D721Med (cell line): ENCODE results near the gene GPC6.

Source experiments
- DNase-seq: peaks from one replicate; pipeline ENCODE4 v3.0.0; 2011; ENCODE audit warnings: low spot score; ENCODE audit not compliant: insufficient read length
- FAIRE-seq: peaks from 2 replicates; lab custom pipeline; 2011; peaks lifted over from hg19 to GRCh38; lab: Jason Lieb, UNC
- TF ChIP-seq, protein P1 (sequence below): IDR thresholded peaks from 2 replicates; pipeline ENCODE4 v1.5.1; 2012; ENCODE audit warnings: mild to moderate bottlenecking, control low read depth; ENCODE audit not compliant: insufficient read depth; ENCODE audit errors: missing control alignments

Gene GPC6

DNA sequence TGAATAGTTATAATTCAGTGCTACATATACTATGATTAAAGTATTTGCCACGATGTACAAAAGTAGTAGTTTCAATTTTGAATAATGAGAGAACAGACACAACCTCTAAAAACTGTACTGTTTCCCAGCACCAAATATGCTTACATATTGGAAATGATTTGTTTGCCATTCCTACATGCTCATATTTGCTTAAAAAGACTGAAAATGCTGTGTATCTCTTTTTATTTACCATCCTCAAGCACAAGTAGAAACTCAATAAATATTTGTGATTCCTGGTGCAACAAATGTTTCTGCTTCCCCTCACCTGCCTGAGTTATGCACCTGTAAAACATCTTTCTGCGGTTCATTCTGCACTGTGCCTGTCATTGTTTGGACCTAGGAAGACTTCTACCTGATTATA is 740.7 kb downstream of the GPC6 start:
- no peak for FAIRE-seq
- no peak for DNase-seq
- TF ChIP-seq, protein P1, sequence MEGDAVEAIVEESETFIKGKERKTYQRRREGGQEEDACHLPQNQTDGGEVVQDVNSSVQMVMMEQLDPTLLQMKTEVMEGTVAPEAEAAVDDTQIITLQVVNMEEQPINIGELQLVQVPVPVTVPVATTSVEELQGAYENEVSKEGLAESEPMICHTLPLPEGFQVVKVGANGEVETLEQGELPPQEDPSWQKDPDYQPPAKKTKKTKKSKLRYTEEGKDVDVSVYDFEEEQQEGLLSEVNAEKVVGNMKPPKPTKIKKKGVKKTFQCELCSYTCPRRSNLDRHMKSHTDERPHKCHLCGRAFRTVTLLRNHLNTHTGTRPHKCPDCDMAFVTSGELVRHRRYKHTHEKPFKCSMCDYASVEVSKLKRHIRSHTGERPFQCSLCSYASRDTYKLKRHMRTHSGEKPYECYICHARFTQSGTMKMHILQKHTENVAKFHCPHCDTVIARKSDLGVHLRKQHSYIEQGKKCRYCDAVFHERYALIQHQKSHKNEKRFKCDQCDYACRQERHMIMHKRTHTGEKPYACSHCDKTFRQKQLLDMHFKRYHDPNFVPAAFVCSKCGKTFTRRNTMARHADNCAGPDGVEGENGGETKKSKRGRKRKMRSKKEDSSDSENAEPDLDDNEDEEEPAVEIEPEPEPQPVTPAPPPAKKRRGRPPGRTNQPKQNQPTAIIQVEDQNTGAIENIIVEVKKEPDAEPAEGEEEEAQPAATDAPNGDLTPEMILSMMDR, result no peak

DNA sequence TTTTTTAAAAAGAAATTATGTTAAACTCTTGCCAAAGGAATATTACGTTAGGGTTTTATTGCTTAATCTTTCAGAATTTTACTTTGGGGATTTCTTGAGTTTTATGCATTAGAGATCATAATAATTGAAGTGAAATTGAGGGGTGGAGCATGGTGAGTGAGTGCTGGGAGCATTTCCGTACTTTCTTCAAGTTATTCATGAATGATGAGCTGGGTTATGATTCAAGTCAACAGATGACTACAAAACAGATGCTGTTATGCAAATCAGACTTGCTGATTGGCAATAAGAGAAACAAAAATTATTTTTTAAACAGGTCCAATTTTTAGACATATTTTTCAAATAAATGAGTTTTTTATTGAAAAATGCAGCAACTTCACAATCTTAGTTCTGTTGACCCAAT is 748.6 kb downstream of the GPC6 start:
- no peak for DNase-seq
- TF ChIP-seq, protein P1, result no peak
- FAIRE-seq, result no peak

DNA sequence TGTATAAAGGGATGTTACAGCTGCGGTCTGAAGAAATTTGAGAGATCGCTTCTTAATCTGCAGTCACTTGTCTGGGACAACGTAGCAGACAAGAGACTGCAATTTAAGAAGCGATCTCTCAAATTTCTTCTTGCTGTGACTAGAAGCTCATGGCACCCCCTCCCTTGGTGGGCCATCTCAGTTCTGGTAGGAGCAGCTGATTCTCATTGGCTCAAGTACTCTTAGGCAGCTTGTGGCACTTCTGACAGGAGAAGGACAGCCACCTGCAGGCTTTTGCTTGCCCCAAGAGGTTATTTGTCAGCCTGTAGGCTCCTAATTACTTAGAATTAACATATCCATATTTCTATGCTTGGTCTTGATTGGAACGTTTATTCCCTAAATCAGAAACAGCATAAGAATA is 749.9 kb downstream of the GPC6 start:
- FAIRE-seq, result peak; percentile 44
- no peak for DNase-seq
- TF ChIP-seq, protein P1, result no peak

DNA sequence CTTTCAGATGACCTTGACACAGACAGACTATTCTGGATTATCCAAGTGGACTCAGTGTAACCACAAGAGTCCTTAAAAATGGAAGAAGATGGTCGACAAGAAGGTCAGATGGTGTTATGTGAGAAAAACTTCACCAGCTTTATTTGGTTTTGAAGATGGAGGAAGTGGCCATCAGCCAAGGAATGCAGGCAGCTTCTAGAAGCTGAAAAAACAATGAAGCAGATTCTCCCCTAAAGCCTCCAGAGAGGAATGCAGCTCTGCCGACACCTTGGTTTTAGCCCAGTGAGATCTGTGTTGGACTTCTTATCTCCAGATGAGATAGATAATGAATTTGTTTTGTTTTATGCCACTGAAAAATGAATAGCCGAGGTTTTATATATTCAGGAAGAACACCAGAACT is 751.4 kb downstream of the GPC6 start:
- FAIRE-seq (no peak), DNase-seq (no peak)
- TF ChIP-seq, protein P1, result no peak

DNA sequence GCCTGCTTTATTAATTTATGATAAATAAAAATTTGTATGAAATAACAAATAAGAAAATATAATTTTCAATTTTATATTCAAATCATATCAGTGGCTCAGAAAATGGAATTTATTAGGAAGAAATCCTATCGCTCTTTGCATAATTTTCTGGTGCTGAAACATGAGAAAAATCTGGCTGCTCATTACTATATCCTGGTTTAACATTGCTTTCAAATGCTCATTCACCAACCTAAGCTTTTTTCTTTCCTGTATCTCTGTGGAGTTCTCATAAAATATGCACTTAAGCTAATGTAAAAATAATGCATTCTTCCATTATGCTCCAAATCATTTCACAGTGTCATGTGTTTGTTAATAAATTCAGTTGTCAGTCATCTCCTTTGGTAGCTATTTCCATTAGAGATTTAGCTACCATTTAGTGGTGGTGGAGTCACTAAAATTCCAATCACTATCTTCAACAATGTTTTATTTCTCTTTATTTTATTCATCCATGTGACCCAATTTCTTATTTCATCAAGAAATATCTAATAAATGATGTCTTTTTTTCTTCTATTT is 754.9 kb downstream of the GPC6 start:
- TF ChIP-seq, protein P1, result no peak
- no peak for DNase-seq
- FAIRE-seq, result no peak

DNA sequence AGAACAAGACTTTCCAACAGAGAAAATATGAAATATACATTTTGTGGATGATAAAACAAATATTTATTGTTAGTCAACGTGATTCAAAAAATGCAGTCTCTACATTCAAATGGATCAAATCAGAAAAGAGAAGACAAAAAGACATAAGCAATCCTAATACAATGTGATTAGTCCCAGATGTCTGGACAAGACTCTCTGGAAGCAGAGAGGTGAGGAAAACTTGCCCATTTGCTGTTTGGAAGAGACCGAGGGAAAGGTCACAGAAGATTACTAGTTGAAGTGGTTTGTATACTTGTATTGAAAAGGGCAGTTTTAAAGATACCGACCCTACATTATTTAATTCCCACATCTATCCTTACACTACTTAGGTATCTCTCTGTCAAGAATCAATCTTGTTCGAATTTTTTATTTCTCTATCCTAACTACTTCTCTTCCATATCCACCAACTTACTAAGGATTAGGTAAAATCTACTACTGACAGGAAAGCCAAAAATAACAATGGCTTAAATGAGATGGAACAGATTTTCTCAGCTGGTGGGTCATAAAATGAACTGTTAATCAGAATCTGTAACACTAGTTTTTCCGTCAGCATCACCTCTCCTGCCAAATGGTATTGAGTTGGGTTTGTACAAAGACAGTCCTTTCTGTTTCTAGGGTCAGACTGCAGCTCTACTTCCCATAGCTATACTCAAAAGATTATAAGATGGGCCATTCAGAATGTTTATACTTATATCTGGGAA is 755.7 kb downstream of the GPC6 start:
- TF ChIP-seq, protein P1, result no peak
- no peak for FAIRE-seq
- no peak for DNase-seq

DNA sequence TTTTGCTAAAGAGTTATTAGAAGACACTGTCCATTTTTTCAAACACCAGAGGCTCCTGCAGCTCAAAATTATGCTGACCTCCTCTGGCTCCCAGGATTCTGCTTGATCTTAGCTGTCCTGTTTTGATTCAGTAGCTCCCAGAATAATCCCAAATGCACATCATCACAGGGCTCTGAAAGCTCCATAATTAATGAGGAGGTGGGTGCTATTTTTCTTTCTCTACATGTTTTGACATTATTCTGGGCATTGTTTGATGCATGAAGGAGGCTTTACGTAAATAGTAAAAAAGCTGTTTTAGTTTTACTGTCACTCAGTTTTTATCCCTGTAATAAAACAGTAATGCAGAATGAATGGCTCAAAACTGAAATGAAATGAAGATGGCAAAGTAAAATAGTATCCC is 757.4 kb downstream of the GPC6 start:
- FAIRE-seq (no peak), DNase-seq (no peak)
- TF ChIP-seq, protein P1, result no peak
